ENCODE results near the gene CGA. TPM values are rescaled to one million over a fixed set of nuclear protein-coding genes. Genes with fewer than 3 reads are reported as not detected.

The CGA gene
- total and polyA plus RNA-seq, 5 donors from 2014 or later: 0.62 TPM; not detected in 4

DNA sequence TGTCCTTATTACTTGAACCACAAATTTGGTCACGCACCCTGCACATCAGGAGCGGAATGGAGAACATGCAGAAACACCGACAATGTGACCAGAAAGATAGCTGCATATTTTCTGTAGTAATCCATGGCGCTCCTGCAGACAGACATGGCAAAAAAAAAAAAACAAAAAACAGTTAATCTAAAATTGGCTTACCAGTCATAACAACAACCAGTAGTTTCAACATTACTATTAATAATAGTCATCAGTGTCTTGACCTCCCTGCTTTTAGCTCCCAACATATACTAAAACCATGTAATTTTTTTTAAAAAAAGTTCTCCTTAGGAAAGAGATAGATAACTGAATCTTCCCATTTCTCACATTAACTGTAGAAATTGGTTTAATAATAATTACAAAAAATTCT lies 6.8 kb downstream of the CGA start:
- Histone ChIP-seq H3K36me3 (ENCODE audit: control insufficient read depth, insufficient read depth, low read length) (no peaks in the 10 kb centered on the region), H3K4me1 (ENCODE audit: control insufficient read depth, insufficient read depth, low read length, poor library complexity, severe bottlenecking) (no peaks in the 10 kb centered on the region), H3K27me3 (ENCODE audit: control insufficient read depth, insufficient read depth, low read length) (peaks cover 5% of the 10 kb centered on the region), H3K4me3 (ENCODE audit: low read depth, low read length) (no peak overlapping the region), H3K9me3 (ENCODE audit: control insufficient read depth in 2 of 2, low read length in 2 of 2) (no peaks in the 10 kb centered on the region), H3K27ac (ENCODE audit: insufficient read depth, low read length, poor library complexity, severe bottlenecking) (no peak overlapping the region)
- Mint-ChIP-seq H3K36me3 (no peaks in the 10 kb centered on the region), H3K27me3 (peaks cover 41% of the 10 kb centered on the region), H3K4me1 (no peaks in the 10 kb centered on the region), H3K27ac (no peak overlapping the region), H3K9me3 (peaks cover 0 to 3% (median 0%) of the 10 kb centered on the region in 7 donors), H3K4me3 (no peak overlapping the region)
- ATAC-seq (ENCODE audit: low read depth in 2 of 2): no peak
- DNase-seq: no peak

DNA sequence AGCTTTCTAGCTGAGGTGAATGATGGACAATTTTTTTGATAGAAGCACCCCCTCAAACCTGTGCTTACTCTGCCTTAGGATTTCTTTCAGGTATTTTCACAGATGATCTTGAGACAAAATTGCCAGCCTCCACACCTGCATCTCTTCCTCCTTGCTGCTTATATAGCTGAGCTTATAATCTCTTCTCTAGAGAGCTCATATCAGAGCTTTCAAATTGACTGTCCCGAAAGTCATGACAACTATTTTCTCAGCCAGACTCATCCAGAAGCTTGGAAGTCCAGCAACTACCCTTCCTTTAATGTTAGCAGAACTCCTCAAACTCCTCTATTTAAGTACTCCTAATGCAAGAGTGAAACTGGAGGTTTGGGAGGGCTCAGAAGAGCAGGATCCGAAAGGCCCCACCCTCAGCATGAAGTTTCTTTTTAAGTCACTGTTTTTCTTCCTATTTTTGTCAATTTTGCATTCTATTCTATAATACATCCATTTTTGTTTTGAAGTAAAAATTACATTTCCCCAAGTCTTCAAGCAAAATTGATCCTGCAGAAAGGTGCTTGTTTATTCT lies 12.7 kb downstream of the CGA start:
- DNase-seq: no peak
- Histone ChIP-seq H3K27me3 (ENCODE audit: control insufficient read depth, insufficient read depth, low read length) (peaks cover 11% of the 10 kb centered on the region), H3K4me1 (ENCODE audit: control insufficient read depth, insufficient read depth, low read length, poor library complexity, severe bottlenecking) (no peaks in the 10 kb centered on the region), H3K27ac (ENCODE audit: insufficient read depth, low read length, poor library complexity, severe bottlenecking) (no peak overlapping the region), H3K36me3 (ENCODE audit: control insufficient read depth, insufficient read depth, low read length) (no peaks in the 10 kb centered on the region), H3K4me3 (ENCODE audit: low read depth, low read length) (no peak overlapping the region), H3K9me3 (ENCODE audit: control insufficient read depth in 2 of 2, low read length in 2 of 2) (no peaks in the 10 kb centered on the region)
- Mint-ChIP-seq H3K36me3 (no peaks in the 10 kb centered on the region), H3K9me3 (no peaks in the 10 kb centered on the region), H3K27ac (no peak overlapping the region), H3K4me1 (peaks cover 0 to 4% (median under 1%) of the 10 kb centered on the region in 4 donors), H3K4me3 (no peak overlapping the region), H3K27me3 (peaks cover 31% of the 10 kb centered on the region)
- ATAC-seq (ENCODE audit: low read depth in 2 of 2): no peak

DNA sequence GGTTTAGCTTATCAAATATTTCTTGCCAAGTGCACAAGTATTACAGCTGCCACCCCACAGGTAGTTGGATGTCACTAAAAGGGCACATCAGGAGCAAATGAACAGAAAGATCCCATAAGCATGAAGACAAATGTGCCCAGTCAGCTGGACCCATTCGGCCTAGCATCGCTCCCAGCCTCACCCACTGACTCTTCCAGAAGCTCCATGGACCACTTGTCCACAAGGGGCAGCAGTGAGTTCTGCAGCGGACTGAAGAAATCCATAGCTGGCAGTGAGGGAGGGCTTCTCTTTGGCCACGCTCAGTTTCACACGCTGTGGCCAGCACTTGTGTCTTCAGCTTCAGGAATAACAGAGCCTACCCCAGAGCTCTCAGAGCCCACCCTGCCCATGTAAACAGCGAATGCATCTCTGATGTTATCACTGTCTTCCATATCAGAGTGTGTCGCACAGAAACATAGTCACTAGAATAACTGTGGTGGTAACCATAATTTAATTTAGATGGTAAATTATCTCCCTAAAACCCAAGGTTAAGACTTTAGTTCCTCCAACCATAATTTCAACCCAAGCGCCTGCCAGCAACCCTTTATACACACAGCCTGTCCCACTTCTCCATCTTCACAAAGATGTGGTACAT lies 15.8 kb downstream of the CGA start:
- Mint-ChIP-seq H3K4me3 (no peak overlapping the region), H3K27me3 (peaks cover 18% of the 10 kb centered on the region), H3K27ac (no peak overlapping the region), H3K4me1 (peaks cover 0 to 4% (median under 1%) of the 10 kb centered on the region in 4 donors), H3K9me3 (no peaks in the 10 kb centered on the region), H3K36me3 (no peaks in the 10 kb centered on the region)
- Histone ChIP-seq H3K36me3 (ENCODE audit: control insufficient read depth, insufficient read depth, low read length) (no peaks in the 10 kb centered on the region), H3K4me3 (ENCODE audit: low read depth, low read length) (no peak overlapping the region), H3K4me1 (ENCODE audit: control insufficient read depth, insufficient read depth, low read length, poor library complexity, severe bottlenecking) (no peaks in the 10 kb centered on the region), H3K27ac (ENCODE audit: insufficient read depth, low read length, poor library complexity, severe bottlenecking) (no peak overlapping the region), H3K27me3 (ENCODE audit: control insufficient read depth, insufficient read depth, low read length) (peaks cover 6% of the 10 kb centered on the region), H3K9me3 (ENCODE audit: control insufficient read depth in 2 of 2, low read length in 2 of 2) (no peaks in the 10 kb centered on the region)
- ATAC-seq (ENCODE audit: low read depth in 2 of 2): peak; percentile 40 to 64
- peak; percentile 22 to 58 (median 26) for DNase-seq

DNA sequence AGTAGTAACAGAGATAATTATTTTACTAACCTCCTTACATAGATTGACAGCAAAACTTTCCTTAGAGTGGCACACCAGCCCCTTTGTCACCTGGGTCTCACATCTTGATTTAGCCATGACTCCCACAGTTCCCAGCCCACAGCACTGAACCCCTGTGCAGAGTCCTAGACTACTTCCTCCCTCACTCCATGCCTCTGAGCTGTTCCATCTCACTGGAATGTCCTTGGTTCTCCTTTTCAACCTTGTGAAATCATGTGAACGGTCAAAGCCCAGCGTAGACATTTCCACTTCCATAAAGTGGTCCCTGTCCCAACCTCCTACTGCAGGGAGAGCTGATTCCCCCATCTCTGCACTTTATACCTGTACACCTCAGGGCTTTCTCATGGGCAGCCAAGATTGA lies 19.7 kb downstream of the CGA start:
- H3K4me3 Mint-ChIP-seq: no peak overlapping the region
- Histone ChIP-seq H3K27ac (ENCODE audit: insufficient read depth, low read length, poor library complexity, severe bottlenecking) (no peak overlapping the region), H3K9me3 (ENCODE audit: control insufficient read depth in 2 of 2, low read length in 2 of 2) (no peaks in the 10 kb centered on the region), H3K36me3 (ENCODE audit: control insufficient read depth, insufficient read depth, low read length) (no peaks in the 10 kb centered on the region), H3K4me3 (ENCODE audit: low read depth, low read length) (no peak overlapping the region), H3K4me1 (ENCODE audit: control insufficient read depth, insufficient read depth, low read length, poor library complexity, severe bottlenecking) (no peaks in the 10 kb centered on the region), H3K27me3 (ENCODE audit: control insufficient read depth, insufficient read depth, low read length) (peaks cover 4% of the 10 kb centered on the region)
- no peaks in the 10 kb centered on the region for H3K9me3 Mint-ChIP-seq
- DNase-seq (no peak), ATAC-seq (ENCODE audit: low read depth in 2 of 2) (no peak)
- H3K36me3 Mint-ChIP-seq: no peaks in the 10 kb centered on the region
- no peak overlapping the region for H3K27ac Mint-ChIP-seq
- peaks cover 0 to 2% (median 0%) of the 10 kb centered on the region in 4 donors for H3K4me1 Mint-ChIP-seq
- peaks cover 22% of the 10 kb centered on the region for H3K27me3 Mint-ChIP-seq

DNA sequence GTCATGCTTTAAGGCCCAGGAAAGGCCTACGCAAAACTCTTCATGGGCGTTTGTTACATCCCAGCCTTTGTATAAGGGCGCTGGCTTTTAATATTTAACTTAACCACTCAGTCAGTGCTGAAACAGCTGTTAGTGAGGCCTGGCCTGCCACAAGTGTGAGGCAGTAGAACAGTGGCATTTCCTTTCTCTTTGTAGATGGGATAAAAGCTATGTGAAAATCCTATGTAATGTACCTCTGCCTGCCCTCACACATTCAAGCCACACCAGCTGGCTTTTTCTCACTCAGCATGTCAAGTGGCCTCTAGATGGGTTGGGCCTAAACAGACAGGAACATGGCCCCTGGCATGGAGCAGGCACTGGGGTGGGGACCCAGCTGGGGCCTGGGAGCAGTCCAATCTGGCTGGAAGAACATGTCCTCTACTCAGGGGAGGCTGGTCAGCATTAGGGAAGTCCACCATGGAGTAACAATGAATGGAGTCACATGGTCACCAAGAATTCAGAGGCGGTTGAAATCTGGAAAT lies 20.7 kb downstream of the CGA start:
- Mint-ChIP-seq H3K9me3 (no peaks in the 10 kb centered on the region), H3K27ac (no peak overlapping the region), H3K4me1 (peaks cover 0 to 2% (median 0%) of the 10 kb centered on the region in 4 donors), H3K36me3 (no peaks in the 10 kb centered on the region), H3K27me3 (peaks cover 18% of the 10 kb centered on the region), H3K4me3 (no peak overlapping the region)
- H3K4me3 ChIP-seq (ENCODE audit: low read depth, low read length): no peak overlapping the region
- H3K27ac ChIP-seq (ENCODE audit: insufficient read depth, low read length, poor library complexity, severe bottlenecking): no peak overlapping the region
- no peaks in the 10 kb centered on the region for H3K36me3 ChIP-seq (ENCODE audit: control insufficient read depth, insufficient read depth, low read length)
- peaks cover 4% of the 10 kb centered on the region for H3K27me3 ChIP-seq (ENCODE audit: control insufficient read depth, insufficient read depth, low read length)
- ATAC-seq (ENCODE audit: low read depth in 2 of 2) (no peak), DNase-seq (no peak)
- no peaks in the 10 kb centered on the region for H3K9me3 ChIP-seq (ENCODE audit: control insufficient read depth in 2 of 2, low read length in 2 of 2)
- H3K4me1 ChIP-seq (ENCODE audit: control insufficient read depth, insufficient read depth, low read length, poor library complexity, severe bottlenecking): no peaks in the 10 kb centered on the region

DNA sequence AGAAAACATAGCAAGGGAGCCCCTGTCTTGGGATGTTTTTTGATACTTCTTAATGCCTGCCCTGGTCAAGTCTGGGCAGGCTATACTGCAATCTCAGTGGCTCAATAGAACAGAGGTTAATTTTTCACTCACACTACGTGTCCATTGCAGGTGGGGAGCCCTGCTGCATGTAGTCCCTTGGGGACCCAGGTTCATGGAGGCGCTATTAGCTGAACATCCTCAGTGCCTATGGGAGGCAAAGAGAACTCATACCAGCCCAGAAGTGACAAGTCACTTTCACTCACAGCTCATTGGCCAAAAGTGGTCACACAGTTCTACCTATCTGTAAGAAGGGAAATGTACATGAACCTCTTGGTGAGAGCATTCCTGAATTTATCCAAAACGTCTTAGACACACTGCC lies 23.2 kb downstream of the CGA start:
- Histone ChIP-seq H3K4me3 (ENCODE audit: low read depth, low read length) (no peak overlapping the region), H3K9me3 (ENCODE audit: control insufficient read depth in 2 of 2, low read length in 2 of 2) (no peaks in the 10 kb centered on the region), H3K27me3 (ENCODE audit: control insufficient read depth, insufficient read depth, low read length) (peaks cover 4% of the 10 kb centered on the region), H3K27ac (ENCODE audit: insufficient read depth, low read length, poor library complexity, severe bottlenecking) (no peak overlapping the region), H3K36me3 (ENCODE audit: control insufficient read depth, insufficient read depth, low read length) (no peaks in the 10 kb centered on the region), H3K4me1 (ENCODE audit: control insufficient read depth, insufficient read depth, low read length, poor library complexity, severe bottlenecking) (peaks cover 4% of the 10 kb centered on the region)
- peaks cover 18% of the 10 kb centered on the region for H3K27me3 Mint-ChIP-seq
- DNase-seq (no peak), ATAC-seq (ENCODE audit: low read depth in 2 of 2) (no peak)
- H3K4me3 Mint-ChIP-seq: no peak overlapping the region
- H3K9me3 Mint-ChIP-seq: no peaks in the 10 kb centered on the region
- H3K4me1 Mint-ChIP-seq: peaks cover 0 to 8% (median 6%) of the 10 kb centered on the region in 4 donors
- no peaks in the 10 kb centered on the region for H3K36me3 Mint-ChIP-seq
- H3K27ac Mint-ChIP-seq: no peak overlapping the region

DNA sequence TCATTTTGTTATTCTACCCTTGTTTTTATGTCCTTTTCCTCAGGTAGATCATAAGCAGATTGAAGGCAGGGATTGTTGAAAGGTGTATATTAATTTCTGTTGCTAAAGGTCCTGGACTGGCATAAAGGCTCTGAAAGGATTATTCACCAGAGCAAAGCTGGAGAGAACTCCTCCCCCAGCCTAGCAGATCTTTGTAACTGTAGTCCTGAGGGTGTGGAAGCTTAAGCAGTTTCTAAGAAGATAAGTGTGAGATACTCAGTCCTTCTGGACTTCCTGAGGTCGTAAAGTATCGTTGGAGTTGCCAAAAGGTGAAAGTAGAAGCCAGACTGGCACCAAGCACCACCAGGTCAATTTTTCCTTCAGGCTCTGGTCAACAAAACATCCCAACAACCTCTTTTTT lies 24.2 kb downstream of the CGA start:
- Mint-ChIP-seq H3K4me3 (no peak overlapping the region), H3K36me3 (no peaks in the 10 kb centered on the region), H3K4me1 (peaks cover 0 to 12% (median 9%) of the 10 kb centered on the region in 4 donors), H3K27ac (no peak overlapping the region), H3K9me3 (no peaks in the 10 kb centered on the region), H3K27me3 (peaks cover 22% of the 10 kb centered on the region)
- no peak for ATAC-seq (ENCODE audit: low read depth in 2 of 2)
- H3K36me3 ChIP-seq (ENCODE audit: control insufficient read depth, insufficient read depth, low read length): no peaks in the 10 kb centered on the region
- peaks cover 7% of the 10 kb centered on the region for H3K4me1 ChIP-seq (ENCODE audit: control insufficient read depth, insufficient read depth, low read length, poor library complexity, severe bottlenecking)
- no peaks in the 10 kb centered on the region for H3K9me3 ChIP-seq (ENCODE audit: control insufficient read depth in 2 of 2, low read length in 2 of 2)
- H3K27ac ChIP-seq (ENCODE audit: insufficient read depth, low read length, poor library complexity, severe bottlenecking): no peak overlapping the region
- H3K4me3 ChIP-seq (ENCODE audit: low read depth, low read length): no peak overlapping the region
- peaks cover 4% of the 10 kb centered on the region for H3K27me3 ChIP-seq (ENCODE audit: control insufficient read depth, insufficient read depth, low read length)
- no peak for DNase-seq

DNA sequence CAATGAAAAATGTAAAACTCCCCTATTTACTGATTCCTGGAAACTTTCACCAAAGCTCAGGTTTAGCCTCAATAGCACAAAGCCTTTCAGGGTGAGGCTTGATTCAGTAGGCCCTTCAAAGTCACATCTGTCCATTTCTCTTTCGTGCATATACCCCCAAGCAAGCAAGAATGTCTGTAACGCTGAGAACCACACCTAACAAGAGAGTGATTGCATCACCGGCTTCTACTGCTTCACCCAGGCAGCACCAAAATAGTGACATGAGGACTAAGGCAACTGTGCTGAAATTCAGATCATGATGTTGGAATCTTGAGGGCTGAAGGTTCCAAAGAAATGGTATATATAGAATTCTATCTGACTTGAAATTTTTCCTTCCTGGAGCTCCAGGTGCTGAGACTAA lies 26.1 kb downstream of the CGA start:
- Histone ChIP-seq H3K27me3 (ENCODE audit: control insufficient read depth, insufficient read depth, low read length) (peaks cover 6% of the 10 kb centered on the region), H3K27ac (ENCODE audit: insufficient read depth, low read length, poor library complexity, severe bottlenecking) (no peak overlapping the region), H3K36me3 (ENCODE audit: control insufficient read depth, insufficient read depth, low read length) (no peaks in the 10 kb centered on the region), H3K4me1 (ENCODE audit: control insufficient read depth, insufficient read depth, low read length, poor library complexity, severe bottlenecking) (peaks cover 7% of the 10 kb centered on the region), H3K9me3 (ENCODE audit: control insufficient read depth in 2 of 2, low read length in 2 of 2) (no peaks in the 10 kb centered on the region), H3K4me3 (ENCODE audit: low read depth, low read length) (no peak overlapping the region)
- no peaks in the 10 kb centered on the region for H3K9me3 Mint-ChIP-seq
- H3K27me3 Mint-ChIP-seq: peaks cover 31% of the 10 kb centered on the region
- H3K36me3 Mint-ChIP-seq: no peaks in the 10 kb centered on the region
- H3K4me1 Mint-ChIP-seq: peaks cover 0 to 12% (median 9%) of the 10 kb centered on the region in 4 donors
- H3K27ac Mint-ChIP-seq: no peak overlapping the region
- DNase-seq (no peak), ATAC-seq (ENCODE audit: low read depth in 2 of 2) (no peak)
- no peak overlapping the region for H3K4me3 Mint-ChIP-seq

Data from CD4-positive, CD25-positive, alpha-beta regulatory T cell (primary cell).